ENCODE data around the gene CYP26B1.

Gene CYP26B1

GRCh38 chr2:72081451-72081850 is 66.2 kb downstream of the CYP26B1 start:
- Mint-ChIP-seq H3K27me3 (ENCODE audit: low read depth) (peaks cover 15% of the 10 kb centered on the region), H3K4me3 (no peak overlapping the region), H3K27ac (no peak overlapping the region), H3K9me3 (no peaks in the 10 kb centered on the region), H3K36me3 (ENCODE audit: low read depth) (no peaks in the 10 kb centered on the region), H3K4me1 (no peaks in the 10 kb centered on the region)
- no peak for TF ChIP-seq CTCF (IDR thresholded peaks at IDR 0.05; ENCODE audit: unreplicated experiment in 3 of 3)

- H3K9me3 Mint-ChIP-seq, result peaks cover 5% of the 10 kb centered on the region
- no peak overlapping the region for H3K27ac Mint-ChIP-seq
- H3K27me3 Mint-ChIP-seq (ENCODE audit: low read depth), result peaks cover 15% of the 10 kb centered on the region
- H3K36me3 Mint-ChIP-seq (ENCODE audit: low read depth), result no peaks in the 10 kb centered on the region
- H3K4me1 Mint-ChIP-seq, result no peaks in the 10 kb centered on the region
- no peak overlapping the region for H3K4me3 Mint-ChIP-seq
- no peak for TF ChIP-seq CTCF (IDR thresholded peaks at IDR 0.05; ENCODE audit: unreplicated experiment in 3 of 3)
Observed at GRCh38 chr2:72080286-72081145, 67.1 kb downstream of the CYP26B1 start.
